HL-60 (cell line): ENCODE measurements around the gene IL4.

ENCODE experiments used
- DNase-seq, 2 experiments: peaks; one replicate each; pipeline ENCODE4 v3.0.0-alpha.2; 2010 to 2020; ENCODE audit warnings: low read depth in 1 of 2, low spot score in 1 of 2
- H3K27ac ChIP-seq: fragments of 250-450 bp; sonication (Bioruptor Pico); replicated peaks from 2 replicates; pipeline ENCODE4 v1.5.1; 2020; ENCODE audit warnings: mild to moderate bottlenecking, moderate library complexity
- H3K27me3 ChIP-seq: fragments of 250-450 bp; sonication (Bioruptor Pico); 2 replicates; pipeline ENCODE4 v1.5.1; 2021; ENCODE audit warnings: mild to moderate bottlenecking, moderate library complexity; ENCODE audit not compliant: insufficient read depth, poor library complexity, severe bottlenecking
- H3K4me3 ChIP-seq: replicated peaks from 2 replicates; pipeline ENCODE4 v1.5.1; 2011; ENCODE audit warnings: mild to moderate bottlenecking, control low read depth, low read length; ENCODE audit not compliant: insufficient read depth
- GABPA ChIP-seq: IDR thresholded peaks from 2 replicates; pipeline ENCODE4 v1.6.1; 2012; ENCODE audit warnings: low read depth
- POLR2AphosphoS5 ChIP-seq: IDR thresholded peaks from 2 replicates; pipeline ENCODE4 v1.6.1; 2012; ENCODE audit warnings: low read depth
- SPI1 ChIP-seq: IDR thresholded peaks from 2 replicates; pipeline ENCODE4 v1.6.1; 2012; ENCODE audit warnings: low read depth, mild to moderate bottlenecking, borderline replicate concordance
- TF ChIP-seq, protein P1 (sequence below): IDR thresholded peaks from one replicate; pipeline ENCODE4 v1.5.1; 2011; ENCODE audit warnings: low read length, control low read depth, inconsistent platforms; ENCODE audit not compliant: insufficient read depth
- TF ChIP-seq, protein P2 (sequence below): IDR thresholded peaks from 2 replicates; pipeline ENCODE4 v1.6.1; 2012; ENCODE audit warnings: low read depth; ENCODE audit not compliant: insufficient replicate concordance

Gene IL4

DNA sequence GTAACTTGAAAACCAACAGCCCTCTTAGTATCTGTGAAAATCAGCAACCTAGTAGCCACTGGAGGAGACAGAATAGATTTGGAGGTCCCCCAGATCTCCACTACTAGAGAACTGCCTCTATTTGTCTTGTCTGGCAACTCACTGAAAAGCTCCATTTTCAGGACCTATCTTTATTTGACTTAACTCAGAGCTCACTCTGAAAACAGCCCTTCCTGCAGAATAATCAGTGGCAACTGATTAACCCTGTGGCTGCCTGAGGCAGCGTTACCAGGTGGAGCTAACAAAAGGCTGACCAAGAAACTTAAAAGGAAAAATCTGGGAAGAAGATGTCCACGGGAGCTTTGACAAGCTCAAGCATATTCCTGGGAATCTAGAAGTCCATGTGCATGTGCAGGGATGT is 26.3 kb upstream of the IL4 start:
- TF ChIP-seq POLR2AphosphoS5 (no peak), SPI1 (no peak), GABPA (no peak)
- TF ChIP-seq, protein P1, sequence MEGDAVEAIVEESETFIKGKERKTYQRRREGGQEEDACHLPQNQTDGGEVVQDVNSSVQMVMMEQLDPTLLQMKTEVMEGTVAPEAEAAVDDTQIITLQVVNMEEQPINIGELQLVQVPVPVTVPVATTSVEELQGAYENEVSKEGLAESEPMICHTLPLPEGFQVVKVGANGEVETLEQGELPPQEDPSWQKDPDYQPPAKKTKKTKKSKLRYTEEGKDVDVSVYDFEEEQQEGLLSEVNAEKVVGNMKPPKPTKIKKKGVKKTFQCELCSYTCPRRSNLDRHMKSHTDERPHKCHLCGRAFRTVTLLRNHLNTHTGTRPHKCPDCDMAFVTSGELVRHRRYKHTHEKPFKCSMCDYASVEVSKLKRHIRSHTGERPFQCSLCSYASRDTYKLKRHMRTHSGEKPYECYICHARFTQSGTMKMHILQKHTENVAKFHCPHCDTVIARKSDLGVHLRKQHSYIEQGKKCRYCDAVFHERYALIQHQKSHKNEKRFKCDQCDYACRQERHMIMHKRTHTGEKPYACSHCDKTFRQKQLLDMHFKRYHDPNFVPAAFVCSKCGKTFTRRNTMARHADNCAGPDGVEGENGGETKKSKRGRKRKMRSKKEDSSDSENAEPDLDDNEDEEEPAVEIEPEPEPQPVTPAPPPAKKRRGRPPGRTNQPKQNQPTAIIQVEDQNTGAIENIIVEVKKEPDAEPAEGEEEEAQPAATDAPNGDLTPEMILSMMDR = no peak
- TF ChIP-seq, protein P2, sequence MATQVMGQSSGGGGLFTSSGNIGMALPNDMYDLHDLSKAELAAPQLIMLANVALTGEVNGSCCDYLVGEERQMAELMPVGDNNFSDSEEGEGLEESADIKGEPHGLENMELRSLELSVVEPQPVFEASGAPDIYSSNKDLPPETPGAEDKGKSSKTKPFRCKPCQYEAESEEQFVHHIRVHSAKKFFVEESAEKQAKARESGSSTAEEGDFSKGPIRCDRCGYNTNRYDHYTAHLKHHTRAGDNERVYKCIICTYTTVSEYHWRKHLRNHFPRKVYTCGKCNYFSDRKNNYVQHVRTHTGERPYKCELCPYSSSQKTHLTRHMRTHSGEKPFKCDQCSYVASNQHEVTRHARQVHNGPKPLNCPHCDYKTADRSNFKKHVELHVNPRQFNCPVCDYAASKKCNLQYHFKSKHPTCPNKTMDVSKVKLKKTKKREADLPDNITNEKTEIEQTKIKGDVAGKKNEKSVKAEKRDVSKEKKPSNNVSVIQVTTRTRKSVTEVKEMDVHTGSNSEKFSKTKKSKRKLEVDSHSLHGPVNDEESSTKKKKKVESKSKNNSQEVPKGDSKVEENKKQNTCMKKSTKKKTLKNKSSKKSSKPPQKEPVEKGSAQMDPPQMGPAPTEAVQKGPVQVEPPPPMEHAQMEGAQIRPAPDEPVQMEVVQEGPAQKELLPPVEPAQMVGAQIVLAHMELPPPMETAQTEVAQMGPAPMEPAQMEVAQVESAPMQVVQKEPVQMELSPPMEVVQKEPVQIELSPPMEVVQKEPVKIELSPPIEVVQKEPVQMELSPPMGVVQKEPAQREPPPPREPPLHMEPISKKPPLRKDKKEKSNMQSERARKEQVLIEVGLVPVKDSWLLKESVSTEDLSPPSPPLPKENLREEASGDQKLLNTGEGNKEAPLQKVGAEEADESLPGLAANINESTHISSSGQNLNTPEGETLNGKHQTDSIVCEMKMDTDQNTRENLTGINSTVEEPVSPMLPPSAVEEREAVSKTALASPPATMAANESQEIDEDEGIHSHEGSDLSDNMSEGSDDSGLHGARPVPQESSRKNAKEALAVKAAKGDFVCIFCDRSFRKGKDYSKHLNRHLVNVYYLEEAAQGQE = no peak
- Histone ChIP-seq H3K27ac (no peak overlapping the region), H3K27me3 (no peaks in the 10 kb centered on the region), H3K4me3 (no peak overlapping the region)
- DNase-seq = no peak

DNA sequence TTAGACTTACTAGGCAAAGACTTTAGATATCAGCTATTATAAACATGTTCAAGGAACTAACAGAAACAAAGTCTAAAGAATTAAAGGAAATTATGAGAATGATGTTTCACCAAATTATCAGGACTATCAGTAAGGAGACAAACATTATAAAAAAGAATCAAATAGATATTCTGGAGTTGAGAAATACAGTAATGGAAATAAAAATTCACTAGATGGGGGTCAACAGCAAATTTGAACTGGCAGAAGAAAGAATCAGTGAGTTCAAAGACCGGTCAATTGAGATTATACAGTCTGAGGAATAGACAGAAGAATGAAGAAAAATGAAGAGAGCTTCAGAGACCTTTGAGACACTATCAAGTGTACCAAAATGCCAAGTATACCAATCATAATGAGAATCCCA is 25.4 kb upstream of the IL4 start:
- H3K27ac ChIP-seq = no peak overlapping the region
- TF ChIP-seq, protein P1 = no peak
- no peak for DNase-seq
- H3K27me3 ChIP-seq = no peaks in the 10 kb centered on the region
- no peak overlapping the region for H3K4me3 ChIP-seq

DNA sequence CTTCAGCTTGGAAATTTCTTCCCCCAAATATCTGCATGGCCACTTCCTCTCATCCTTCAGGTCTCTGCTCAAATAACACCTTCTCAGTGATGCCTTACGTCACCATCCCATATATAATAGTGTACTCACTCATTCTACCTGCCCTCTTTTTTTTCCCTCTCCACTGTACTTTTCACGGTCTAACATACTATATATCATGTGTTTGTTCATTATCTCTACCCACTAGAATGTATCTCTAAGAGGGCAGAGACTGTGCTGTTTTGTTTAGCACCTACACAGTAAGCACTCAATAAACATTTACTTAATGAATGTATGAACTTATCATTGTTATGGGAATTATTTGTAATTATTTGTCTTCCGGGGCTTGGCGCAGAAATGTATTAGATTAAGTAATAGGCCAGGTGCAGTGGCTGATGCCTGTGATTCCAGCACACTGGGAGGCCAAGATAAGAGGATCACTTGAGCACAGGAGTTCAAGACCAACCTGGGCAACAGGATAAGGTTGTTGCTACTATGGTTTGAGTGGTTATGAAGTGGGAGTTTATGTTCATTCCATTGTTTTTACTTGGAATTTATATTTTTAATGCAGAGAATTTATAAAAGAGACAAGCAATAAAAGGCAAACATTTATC is 21.8 kb upstream of the IL4 start:
- DNase-seq = no peak
- Histone ChIP-seq H3K27ac (no peak overlapping the region), H3K4me3 (no peak overlapping the region), H3K27me3 (no peaks in the 10 kb centered on the region)
- TF ChIP-seq SPI1 (no peak), POLR2AphosphoS5 (no peak), GABPA (no peak)
- TF ChIP-seq, protein P1 = no peak
- TF ChIP-seq, protein P2 = no peak

DNA sequence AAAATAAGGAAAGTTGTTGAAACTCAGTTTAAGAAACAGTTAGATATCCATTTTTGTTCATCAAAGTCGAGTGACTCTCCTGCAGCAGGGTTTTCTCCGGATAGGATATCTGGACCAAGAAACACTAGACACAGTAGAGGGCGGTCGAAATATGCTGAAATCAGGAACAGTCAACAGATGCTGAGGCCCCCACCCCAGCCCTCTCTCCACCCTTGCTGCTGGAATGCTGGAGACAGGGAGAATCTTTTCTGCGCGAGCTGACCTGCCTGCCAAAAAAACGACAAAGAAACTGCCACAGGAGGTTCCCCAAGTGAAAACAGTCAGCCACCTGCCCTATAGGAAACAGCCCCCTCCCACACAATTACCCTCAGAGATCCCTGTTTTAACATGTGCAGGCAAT is 20.1 kb upstream of the IL4 start:
- no peak for DNase-seq
- H3K4me3 ChIP-seq = no peak overlapping the region
- no peaks in the 10 kb centered on the region for H3K27me3 ChIP-seq
- TF ChIP-seq POLR2AphosphoS5 (no peak), GABPA (no peak), SPI1 (no peak)
- TF ChIP-seq, protein P2 = no peak
- TF ChIP-seq, protein P1 = no peak
- H3K27ac ChIP-seq = no peak overlapping the region
